ENCODE measurements around the gene IQUB.
"Not testable (repeated sequence)": the region's sequence is repeated elsewhere in the genome, so short reads cannot be mapped to it uniquely, and the experiment has no call there.

IQUB gene

DNA sequence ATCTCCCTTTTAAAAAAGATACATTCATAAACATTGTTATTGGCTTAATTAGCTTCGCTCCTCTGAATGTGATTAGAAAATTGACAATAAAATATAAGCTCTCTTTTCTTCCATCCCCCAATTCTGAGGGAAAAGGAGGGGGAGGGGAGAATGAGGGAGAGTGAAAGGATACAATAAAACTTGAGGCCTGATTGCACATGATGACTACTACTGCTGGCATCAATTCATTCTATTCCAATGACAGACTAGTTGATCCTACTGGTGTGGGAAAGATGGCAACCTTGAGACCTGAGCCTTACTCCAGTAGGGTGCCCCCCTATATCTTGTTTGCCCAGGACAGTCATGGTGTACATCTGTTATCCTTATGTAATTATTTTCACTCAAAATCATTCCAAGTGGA is 4.5 kb upstream of the IQUB start:
- TF ChIP-seq POLR2A (IDR thresholded peaks at IDR 0.05; ENCODE audit: low read depth, low read length), result no peak
- TF ChIP-seq POLR2AphosphoS5 (IDR thresholded peaks at IDR 0.05; ENCODE audit: low read depth, low read length), result no peak
- no peak for TF ChIP-seq TAF1 (IDR thresholded peaks at IDR 0.05; ENCODE audit: borderline replicate concordance, low read depth, low read length)
- no peak for DNase-seq (ENCODE audit: insufficient read length)
- FAIRE-seq, result no peak

DNA sequence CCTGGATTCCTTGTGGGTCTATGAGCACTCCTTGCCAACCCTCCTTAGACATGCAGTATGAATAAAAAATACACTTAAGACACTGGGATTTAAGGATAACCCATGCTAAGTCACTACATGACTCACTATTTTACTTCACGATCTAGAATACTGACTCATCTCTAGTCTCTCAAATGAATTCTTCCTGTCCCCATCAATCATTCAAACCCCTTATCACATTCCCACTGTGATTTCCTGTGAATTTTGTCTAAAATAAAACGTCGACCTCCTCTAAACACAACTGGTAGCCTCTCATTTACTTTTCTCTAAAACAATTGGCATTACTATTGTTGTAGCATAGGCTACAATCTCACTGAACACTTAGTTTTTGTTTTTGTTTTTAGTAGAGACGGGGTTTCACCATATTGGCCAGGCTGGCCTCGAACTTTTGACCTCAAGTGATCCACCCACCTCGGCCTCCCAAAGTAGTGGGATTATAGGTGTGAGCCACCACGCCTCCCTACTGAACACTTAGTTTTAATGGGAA is 3.9 kb upstream of the IQUB start:
- DNase-seq (ENCODE audit: insufficient read length), result no peak
- no peak for TF ChIP-seq POLR2A (IDR thresholded peaks at IDR 0.05; ENCODE audit: low read depth, low read length)
- TF ChIP-seq TAF1 (IDR thresholded peaks at IDR 0.05; ENCODE audit: borderline replicate concordance, low read depth, low read length), result no peak
- TF ChIP-seq POLR2AphosphoS5 (IDR thresholded peaks at IDR 0.05; ENCODE audit: low read depth, low read length), result no peak
- FAIRE-seq, result no peak

DNA sequence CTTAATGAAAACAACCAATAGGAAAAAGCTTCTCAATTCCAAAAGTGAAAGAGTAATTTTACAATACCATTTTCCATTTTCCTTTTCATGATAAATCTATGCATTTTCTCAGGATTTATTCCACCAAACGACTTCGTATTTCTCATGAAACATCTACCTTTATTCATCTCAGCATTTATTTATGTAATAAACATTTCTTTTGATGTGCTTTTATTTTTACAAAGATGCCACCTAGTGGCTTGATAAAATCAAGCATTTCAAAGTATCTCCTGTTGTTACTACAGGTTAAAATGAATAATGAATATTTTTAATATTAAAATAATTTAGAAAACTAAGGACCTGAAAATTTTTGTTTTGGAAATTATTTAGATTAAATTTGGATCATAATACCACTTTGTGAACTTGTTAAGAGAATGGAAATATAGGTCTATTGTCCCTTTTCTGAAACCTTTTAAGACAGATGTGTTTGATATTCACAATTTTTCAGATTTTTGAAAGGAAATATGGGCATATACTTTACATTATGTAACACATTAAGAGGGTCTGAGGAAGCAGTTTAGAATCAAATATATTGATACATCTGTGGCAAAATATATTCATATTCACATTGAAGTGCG is 2.7 kb upstream of the IQUB start:
- no peak for FAIRE-seq
- TF ChIP-seq TAF1 (IDR thresholded peaks at IDR 0.05; ENCODE audit: borderline replicate concordance, low read depth, low read length) (no peak), POLR2AphosphoS5 (IDR thresholded peaks at IDR 0.05; ENCODE audit: low read depth, low read length) (no peak), POLR2A (IDR thresholded peaks at IDR 0.05; ENCODE audit: low read depth, low read length) (no peak)
- no peak for DNase-seq (ENCODE audit: insufficient read length)

DNA sequence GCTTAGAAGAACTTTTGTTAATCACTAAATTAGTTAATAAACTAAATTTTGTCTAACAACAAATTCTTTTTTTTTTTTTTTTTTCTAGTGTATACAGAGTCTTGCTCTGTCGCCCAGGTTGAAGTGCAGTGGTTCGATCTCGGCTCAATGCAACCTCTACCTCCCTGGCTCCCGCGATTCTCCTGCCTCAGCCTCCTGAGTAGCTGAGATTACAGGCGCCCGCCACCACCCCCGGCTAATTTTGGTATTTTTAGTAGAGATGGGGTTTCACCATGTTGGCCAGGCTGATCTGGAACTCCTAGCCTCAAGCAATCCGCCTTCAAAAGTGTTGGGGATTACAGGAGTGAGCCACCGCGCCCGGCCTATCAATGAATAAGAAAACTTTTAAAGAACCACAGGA is 1.1 kb upstream of the IQUB start:
- DNase-seq (ENCODE audit: insufficient read length), result no peak
- no peak for FAIRE-seq
- no peak for TF ChIP-seq POLR2A (IDR thresholded peaks at IDR 0.05; ENCODE audit: low read depth, low read length)
- no peak for TF ChIP-seq POLR2AphosphoS5 (IDR thresholded peaks at IDR 0.05; ENCODE audit: low read depth, low read length)
- TF ChIP-seq TAF1 (IDR thresholded peaks at IDR 0.05; ENCODE audit: borderline replicate concordance, low read depth, low read length), result no peak

DNA sequence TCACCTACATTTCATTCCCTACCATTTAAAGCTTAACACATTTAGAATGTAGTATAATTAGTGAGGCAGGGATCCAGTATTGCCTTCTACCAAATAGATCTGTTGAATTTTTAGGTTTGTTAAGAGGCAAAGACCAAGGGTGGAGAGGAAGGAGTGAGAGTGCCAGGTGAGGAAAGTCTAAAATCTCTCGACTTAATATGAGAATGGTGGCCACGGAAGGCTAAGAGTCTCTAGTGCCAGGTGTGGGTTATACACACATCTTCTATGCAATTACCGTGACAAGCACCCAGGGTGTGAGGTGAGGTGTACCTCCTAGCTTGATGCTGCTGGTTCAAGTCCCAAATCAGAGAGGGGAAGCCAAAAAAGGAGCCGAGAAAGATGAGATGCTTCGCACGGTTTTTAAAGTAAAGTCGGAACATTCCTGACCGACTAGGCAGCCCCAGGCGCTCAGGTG is 439 bp downstream of the IQUB start:
- no peak for TF ChIP-seq TAF1 (IDR thresholded peaks at IDR 0.05; ENCODE audit: borderline replicate concordance, low read depth, low read length)
- no peak for TF ChIP-seq POLR2A (IDR thresholded peaks at IDR 0.05; ENCODE audit: low read depth, low read length)
- no peak for TF ChIP-seq POLR2AphosphoS5 (IDR thresholded peaks at IDR 0.05; ENCODE audit: low read depth, low read length)
- FAIRE-seq, result peak; percentile 42

DNA sequence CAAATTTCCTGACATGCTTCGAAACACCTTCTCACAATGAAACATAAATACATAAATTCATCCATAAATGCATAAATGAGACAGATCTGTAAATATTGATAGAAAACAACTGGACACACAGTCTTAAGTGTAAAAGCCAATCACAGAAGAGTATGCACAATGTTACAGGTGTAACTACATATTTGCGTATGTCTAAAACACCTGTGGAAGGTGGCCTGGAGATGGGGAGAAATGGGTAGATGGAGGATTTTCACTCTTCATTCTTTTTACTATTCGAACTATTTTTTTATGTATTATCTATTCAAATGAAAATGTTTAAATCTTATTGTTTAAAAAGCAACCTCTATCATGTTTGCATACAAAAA is 860 bp downstream of the IQUB start:
- DNase-seq (ENCODE audit: insufficient read length) (no peak), FAIRE-seq (no peak)
- TF ChIP-seq TAF1 (IDR thresholded peaks at IDR 0.05; ENCODE audit: borderline replicate concordance, low read depth, low read length) (no peak), POLR2AphosphoS5 (IDR thresholded peaks at IDR 0.05; ENCODE audit: low read depth, low read length) (no peak), POLR2A (IDR thresholded peaks at IDR 0.05; ENCODE audit: low read depth, low read length) (no peak)

More for the DNA sequence above, 439 bp downstream of the IQUB start:
- DNase-seq (ENCODE audit: insufficient read length), result no peak

DNA sequence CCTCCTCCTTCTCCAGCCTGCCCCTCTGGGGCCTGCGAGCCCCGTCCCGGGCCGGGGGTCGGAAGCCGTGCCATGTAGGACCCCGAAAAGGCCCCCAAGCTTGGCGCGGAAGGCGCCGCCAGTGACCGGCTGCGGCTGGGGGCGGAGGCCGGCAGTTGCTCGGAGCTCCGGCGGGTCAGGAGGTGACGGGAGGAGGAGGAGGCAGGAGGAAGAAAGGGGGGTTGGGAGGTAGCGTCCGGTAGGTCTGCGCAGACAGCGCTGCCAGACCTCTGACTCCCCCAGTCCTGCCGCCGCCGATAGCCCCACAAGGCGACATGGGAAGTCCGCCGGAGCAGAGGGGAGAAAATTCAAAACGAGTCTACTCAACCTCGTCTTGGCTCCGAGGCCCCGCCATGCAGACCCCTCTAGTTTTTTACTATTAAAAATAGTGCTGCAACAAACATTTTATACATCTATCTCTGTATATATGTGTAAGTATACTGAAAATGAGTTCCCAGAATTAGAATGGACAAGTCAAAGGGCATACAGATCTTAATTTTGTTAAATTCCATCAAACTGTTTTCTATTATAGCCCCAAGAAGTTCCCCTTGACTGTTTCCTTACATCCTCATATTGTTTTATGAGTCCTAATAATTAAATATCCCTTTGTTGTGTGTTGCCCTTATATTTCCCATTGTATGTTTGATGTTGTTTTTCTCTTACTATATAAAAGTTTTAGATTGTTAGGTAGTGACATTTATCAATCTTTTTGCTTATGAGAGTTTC is 1.4 kb downstream of the IQUB start:
- peak; percentile 90 for FAIRE-seq
- DNase-seq (ENCODE audit: insufficient read length), result not testable (repeated sequence)

DNA sequence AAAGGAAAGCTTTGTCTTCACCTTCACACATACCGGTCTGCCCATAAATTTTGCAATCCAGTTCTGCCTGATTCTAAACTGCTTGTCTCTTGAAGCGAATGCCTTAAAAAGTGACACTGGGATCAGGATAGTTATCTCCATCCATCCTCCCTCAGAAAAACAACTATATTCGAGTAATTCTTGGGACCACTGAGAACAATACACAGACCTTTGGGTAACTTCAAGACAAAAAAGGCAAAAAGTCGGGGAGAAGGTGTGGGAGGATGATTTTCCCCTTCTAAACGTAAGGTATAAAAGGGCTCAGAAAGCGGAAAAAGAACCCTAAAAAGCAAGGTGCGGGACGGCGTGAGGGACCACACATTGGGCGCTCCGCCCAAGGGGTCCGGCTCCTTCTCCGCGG is 2.1 kb downstream of the IQUB start:
- peak; percentile 9 for FAIRE-seq
- not testable (repeated sequence) for DNase-seq (ENCODE audit: insufficient read length)

DNA sequence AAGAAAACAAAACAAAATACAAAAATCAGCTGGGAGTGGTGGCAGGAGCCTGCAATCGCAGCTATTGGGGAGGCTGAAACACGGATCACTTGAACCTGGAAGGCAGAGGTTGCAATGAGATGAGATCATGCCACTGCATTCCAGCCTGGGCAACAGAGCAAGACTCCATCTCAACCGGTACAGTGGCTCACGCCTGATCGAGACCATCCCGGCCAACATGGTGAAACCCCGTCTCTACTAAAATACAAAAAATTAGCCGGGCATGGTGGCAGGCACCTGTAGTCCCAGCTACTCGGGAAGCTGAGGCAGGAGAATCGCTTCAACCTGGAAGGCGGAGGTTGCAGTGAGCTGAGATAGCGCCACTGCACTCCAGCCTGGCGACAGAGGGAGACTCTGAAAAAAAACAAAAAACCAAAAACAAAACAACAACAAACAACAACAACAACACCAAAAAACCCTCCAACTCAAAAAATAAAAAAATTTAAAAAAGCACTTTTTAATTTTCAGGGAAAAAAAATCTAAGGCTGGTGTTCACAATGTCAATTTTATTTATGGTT is 4.3 kb downstream of the IQUB start:
- FAIRE-seq; DNase-seq (ENCODE audit: insufficient read length): not testable (repeated sequence)

DNA sequence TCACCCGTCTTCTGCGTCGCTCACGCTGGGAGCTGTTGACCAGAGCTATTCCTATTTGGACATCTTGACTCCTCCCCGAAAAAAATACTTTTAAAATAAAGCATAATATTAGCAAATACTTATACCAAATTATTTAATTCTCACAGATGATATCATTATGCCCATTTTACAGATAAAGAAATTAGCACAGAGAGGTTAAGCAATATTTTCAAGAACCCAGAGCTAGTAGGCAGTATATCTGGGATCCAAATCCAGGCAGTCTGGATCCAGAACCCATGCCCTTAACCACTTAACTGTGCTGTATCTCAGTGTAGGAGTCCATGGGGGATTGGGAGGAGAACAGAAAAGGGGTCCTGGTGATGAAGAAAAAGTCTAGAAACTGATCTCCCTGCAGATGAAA is 6.1 kb downstream of the IQUB start:
- FAIRE-seq (no peak), DNase-seq (ENCODE audit: insufficient read length) (no peak)
- no peak for TF ChIP-seq TAF1 (IDR thresholded peaks at IDR 0.05; ENCODE audit: borderline replicate concordance, low read depth, low read length)
- TF ChIP-seq POLR2AphosphoS5 (IDR thresholded peaks at IDR 0.05; ENCODE audit: low read depth, low read length), result no peak
- TF ChIP-seq POLR2A (IDR thresholded peaks at IDR 0.05; ENCODE audit: low read depth, low read length), result no peak

DNA sequence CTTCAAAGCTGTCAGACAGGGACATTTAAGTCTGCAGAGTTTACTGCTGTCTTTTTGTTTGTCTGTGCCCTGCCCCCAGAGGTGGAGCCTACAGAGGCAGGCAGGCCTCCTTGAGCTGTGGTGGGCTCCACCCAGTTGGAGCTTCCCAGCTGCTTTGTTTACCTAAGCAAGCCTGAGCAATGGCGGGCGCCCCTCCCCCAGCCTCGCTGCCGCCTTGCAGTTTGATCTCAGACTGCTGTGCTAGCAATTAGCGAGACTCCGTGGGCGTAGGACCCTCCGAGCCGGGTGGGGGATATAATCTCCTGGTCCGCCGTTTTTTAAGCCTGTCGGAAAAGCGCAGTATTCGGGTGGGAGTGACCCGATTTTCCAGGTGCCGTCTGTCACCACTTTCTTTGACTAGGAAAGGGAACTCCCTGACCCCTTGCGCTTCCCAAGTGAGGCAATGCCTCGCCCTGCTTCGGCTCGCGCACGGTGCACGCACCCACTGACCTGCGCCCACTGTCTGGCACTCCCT is 6.6 kb downstream of the IQUB start:
- not testable (repeated sequence) for DNase-seq (ENCODE audit: insufficient read length); FAIRE-seq

DNA sequence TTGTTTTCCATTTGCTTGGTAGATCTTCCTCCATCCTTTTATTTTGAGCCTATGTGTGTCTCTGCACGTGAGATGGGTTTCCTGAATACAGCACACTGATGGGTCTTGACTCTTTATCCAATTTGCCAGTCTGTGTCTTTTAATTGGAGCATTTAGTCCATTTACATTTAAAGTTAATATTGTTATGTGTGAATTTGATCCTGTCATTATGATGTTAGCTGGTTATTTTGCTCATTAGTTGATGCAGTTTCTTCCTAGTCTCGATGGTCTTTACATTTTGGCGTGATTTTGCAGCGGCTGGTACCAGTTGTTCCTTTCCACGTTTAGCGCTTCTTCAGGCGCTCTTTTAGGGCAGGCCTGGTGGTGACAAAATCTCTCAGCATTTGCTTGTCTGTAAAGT is 7.9 kb downstream of the IQUB start:
- DNase-seq (ENCODE audit: insufficient read length); FAIRE-seq: not testable (repeated sequence)

DNA sequence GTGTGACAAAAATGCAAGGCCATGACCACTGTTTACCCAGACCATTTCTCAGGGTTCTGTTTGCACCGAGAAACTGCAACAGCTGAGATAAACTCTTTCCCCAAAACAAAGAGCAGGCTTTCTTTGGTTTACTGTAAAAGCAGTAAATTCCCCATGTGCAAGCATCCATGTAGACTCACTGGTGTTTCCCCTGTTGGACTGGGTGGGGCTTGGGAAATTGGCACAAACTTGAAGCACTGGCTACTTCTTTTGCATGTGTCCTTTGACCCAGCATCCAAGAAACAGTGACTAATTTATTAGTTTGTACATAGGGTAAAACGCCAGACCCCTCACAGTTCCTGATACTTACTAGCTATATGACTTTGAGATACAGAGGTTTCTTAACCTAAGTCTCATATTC is 12.3 kb downstream of the IQUB start:
- DNase-seq (ENCODE audit: insufficient read length) (no peak), FAIRE-seq (no peak)
- no peak for TF ChIP-seq POLR2A (IDR thresholded peaks at IDR 0.05; ENCODE audit: low read depth, low read length)
